Stomach smooth muscle (tissue), 2 donors: Measurements from ENCODE around the gene CEP170.

Experiments used
- H3K27ac ChIP-seq: one replicate; pipeline ENCODE4 v1.7.0; 2013; ENCODE audit warnings: mild to moderate bottlenecking, low read length, inconsistent platforms
- H3K27me3 ChIP-seq, 2 donors: one replicate each; pipeline ENCODE4 v1.7.0; 2013; ENCODE audit warnings: low read length in 2 of 2; ENCODE audit not compliant: insufficient read depth in 2 of 2, control insufficient read depth in 1 of 2
- H3K36me3 ChIP-seq, 2 donors: one replicate each; pipeline ENCODE4 v1.7.0; 2013; ENCODE audit warnings: low read length in 2 of 2; ENCODE audit not compliant: control insufficient read depth in 2 of 2, insufficient read depth in 2 of 2
- H3K4me1 ChIP-seq: one replicate; pipeline ENCODE4 v1.7.0; 2013; ENCODE audit warnings: low read length; ENCODE audit not compliant: control insufficient read depth, insufficient read depth
- H3K4me3 ChIP-seq, 2 donors: one replicate each; pipeline ENCODE4 v1.7.0; 2013; ENCODE audit warnings: low read length in 2 of 2
- H3K9ac ChIP-seq, 2 donors: one replicate each; pipeline ENCODE4 v1.7.0; 2013; ENCODE audit warnings: low read length in 2 of 2, mild to moderate bottlenecking in 1 of 2
- H3K9me3 ChIP-seq, 2 donors: one replicate each; pipeline ENCODE4 v1.7.0; 2013; ENCODE audit warnings: low read length in 2 of 2; ENCODE audit not compliant: control insufficient read depth in 2 of 2
- donor health status: healthy.
- donor health status: Pancreatic carcinoma.

The CEP170 gene

DNA sequence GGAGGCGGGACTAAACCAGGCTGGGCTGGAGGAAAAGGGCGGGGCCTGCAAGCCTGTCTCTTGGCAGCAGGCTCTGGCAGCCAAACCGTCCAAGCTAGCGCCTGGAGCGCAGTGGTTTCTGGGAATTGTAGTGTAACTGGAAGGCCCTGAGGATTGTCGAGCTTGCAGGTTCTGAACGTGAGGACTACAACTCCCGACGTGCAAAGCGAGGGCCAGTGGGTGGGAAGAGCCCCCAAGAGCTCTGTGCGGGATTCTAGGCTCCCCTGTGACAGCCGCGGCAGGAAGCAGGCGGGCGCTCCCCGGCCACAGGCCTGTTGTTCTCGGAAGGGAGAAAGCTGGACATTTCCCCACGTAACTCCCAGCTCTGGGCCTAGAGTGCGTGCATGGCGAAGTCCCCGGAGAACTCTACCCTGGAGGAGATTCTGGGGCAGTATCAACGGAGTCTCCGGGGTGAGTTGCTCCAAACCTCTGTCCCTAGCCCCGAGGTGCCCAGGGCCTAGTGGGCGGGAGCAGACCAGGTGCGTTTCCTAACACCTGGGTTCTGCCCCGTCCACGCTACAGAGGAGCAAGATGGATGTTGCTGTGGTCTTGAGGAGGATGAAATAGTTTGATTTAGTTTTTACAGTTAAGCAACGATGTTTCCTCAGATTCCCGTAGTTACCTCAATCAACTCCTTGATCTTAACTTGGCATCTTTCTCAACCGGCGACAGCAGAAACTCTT, 871 bp upstream of the CEP170 start, which contains the start of gene SDCCAG8:
SDCCAG8 (plus strand) TSS at position 251 of the 722 bp plus-strand sequence; CDS start at position 384, 133 bp downstream.
- peak within 1 kb of the TSS; percentile 95 for H3K9ac ChIP-seq
- H3K27ac ChIP-seq, result peak within 1 kb of the TSS; percentile 89
- no peaks in the 10 kb centered on the region for H3K36me3 ChIP-seq
- H3K9me3 ChIP-seq, result no peaks in the 10 kb centered on the region
- peaks cover 6% of the 10 kb centered on the region for H3K4me1 ChIP-seq
- H3K27me3 ChIP-seq, result no peaks in the 10 kb centered on the region
- peak within 1 kb of the TSS; percentile 90 to 91 for H3K4me3 ChIP-seq

DNA sequence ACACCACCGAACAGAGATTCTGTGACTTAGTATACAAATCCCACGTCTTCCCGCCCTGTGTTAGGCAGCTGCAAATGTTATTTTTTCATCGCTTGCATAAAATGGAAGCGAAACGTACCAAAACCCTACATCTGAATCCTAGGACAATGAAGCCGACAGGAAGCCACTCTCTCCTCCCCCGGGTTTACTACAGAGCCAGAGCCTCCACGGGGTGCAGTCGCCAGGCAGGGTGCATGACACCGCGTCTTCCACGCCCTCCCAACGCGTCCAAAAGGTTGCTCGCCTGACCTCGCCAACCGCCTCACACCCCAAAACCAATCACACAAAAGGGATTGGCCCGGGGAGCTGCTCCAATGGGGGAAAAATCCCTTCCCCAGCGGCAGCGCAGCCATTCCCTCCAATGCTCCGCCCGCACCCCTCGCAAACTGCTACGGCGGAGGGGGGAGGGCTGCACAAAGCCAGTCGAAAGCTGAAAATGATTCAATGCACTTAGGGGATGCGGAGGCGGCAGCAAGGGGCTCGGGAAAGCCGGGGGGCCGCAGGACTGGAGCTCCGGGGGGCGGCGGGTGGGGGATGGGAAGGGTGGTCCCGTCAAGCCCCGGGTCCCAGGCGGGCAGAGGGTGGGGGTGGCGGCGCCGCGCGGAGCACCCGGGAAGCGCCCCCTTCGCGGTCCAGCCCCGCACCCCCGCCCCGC, 701 bp downstream of the CEP170 start:
- Histone ChIP-seq H3K36me3 (no peaks in the 10 kb centered on the region), H3K27me3 (no peaks in the 10 kb centered on the region), H3K27ac (peak overlapping the region; percentile 89), H3K9ac (peak overlapping the region; percentile 60 to 95), H3K9me3 (no peaks in the 10 kb centered on the region), H3K4me1 (peaks cover 2% of the 10 kb centered on the region), H3K4me3 (peak overlapping the region; percentile 73 to 91)

DNA sequence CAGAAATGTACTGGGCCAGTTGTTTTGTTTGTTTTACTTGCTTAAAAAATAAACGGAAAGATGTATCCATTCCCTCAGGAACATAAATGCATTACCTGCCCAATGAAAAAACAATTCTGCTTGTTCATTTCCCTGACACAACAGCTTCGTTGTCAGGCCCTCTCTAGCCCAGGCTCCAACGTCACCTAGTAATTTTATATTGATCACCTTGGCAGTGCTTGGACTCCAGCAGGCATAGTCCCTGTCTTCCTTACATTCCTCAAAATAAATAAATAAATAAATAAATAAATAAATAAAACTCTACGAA, 1.2 kb downstream of the CEP170 start:
- Histone ChIP-seq H3K27me3 (no peaks in the 10 kb centered on the region), H3K4me1 (peaks cover 2% of the 10 kb centered on the region), H3K9me3 (no peaks in the 10 kb centered on the region), H3K27ac (no peak overlapping the region), H3K36me3 (no peaks in the 10 kb centered on the region), H3K4me3 (peak overlapping the region; percentile 63 to 91), H3K9ac (peak overlapping the region; percentile 56 to 60)

- H3K4me1 ChIP-seq, result peaks cover 2% of the 10 kb centered on the region
- no peaks in the 10 kb centered on the region for H3K27me3 ChIP-seq
- H3K27ac ChIP-seq, result no peak overlapping the region
- peak overlapping the region; percentile 51 to 60 for H3K9ac ChIP-seq
- H3K9me3 ChIP-seq, result no peaks in the 10 kb centered on the region
- H3K4me3 ChIP-seq, result peak overlapping the region; percentile 63 to 91
- H3K36me3 ChIP-seq, result no peaks in the 10 kb centered on the region
Observed at GRCh38 chr1:243253211-243253925, 1.7 kb downstream of the CEP170 start.

DNA sequence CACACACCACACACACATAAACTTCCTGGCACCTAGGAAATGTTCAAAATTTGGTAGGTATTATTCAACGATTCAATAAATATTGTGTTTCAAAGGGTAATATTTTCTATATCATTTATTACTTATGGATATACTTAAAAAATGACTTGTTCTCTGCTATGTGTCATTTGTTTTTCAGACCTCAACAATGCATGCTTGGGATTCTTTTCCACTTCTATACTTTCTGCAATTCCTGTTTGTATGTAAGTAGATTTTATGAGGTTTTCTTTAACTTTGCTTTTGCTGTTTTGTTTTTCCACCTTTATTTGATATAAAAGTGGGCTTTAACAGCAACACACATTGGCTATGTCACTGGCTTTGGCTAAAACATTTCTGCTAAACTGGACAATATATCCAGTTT, 3.5 kb downstream of the CEP170 start:
- H3K4me1 ChIP-seq, result peaks cover 2% of the 10 kb centered on the region
- H3K27ac ChIP-seq, result no peak overlapping the region
- no peak overlapping the region for H3K4me3 ChIP-seq
- no peaks in the 10 kb centered on the region for H3K27me3 ChIP-seq
- no peaks in the 10 kb centered on the region for H3K36me3 ChIP-seq
- no peaks in the 10 kb centered on the region for H3K9me3 ChIP-seq
- H3K9ac ChIP-seq, result no peak overlapping the region

GRCh38 chr1:243250102-243250501, 5.0 kb downstream of the CEP170 start:
- Histone ChIP-seq H3K27ac (no peak overlapping the region), H3K27me3 (no peaks in the 10 kb centered on the region), H3K4me1 (peaks cover 2% of the 10 kb centered on the region), H3K9ac (no peak overlapping the region), H3K4me3 (no peak overlapping the region), H3K9me3 (no peaks in the 10 kb centered on the region), H3K36me3 (no peaks in the 10 kb centered on the region)

- Histone ChIP-seq H3K9ac (no peak overlapping the region), H3K9me3 (no peaks in the 10 kb centered on the region), H3K4me3 (no peak overlapping the region), H3K27ac (no peak overlapping the region), H3K36me3 (no peaks in the 10 kb centered on the region), H3K4me1 (peaks cover 2% of the 10 kb centered on the region), H3K27me3 (no peaks in the 10 kb centered on the region)
Observed at GRCh38 chr1:243249214-243249613, 5.9 kb downstream of the CEP170 start.

DNA sequence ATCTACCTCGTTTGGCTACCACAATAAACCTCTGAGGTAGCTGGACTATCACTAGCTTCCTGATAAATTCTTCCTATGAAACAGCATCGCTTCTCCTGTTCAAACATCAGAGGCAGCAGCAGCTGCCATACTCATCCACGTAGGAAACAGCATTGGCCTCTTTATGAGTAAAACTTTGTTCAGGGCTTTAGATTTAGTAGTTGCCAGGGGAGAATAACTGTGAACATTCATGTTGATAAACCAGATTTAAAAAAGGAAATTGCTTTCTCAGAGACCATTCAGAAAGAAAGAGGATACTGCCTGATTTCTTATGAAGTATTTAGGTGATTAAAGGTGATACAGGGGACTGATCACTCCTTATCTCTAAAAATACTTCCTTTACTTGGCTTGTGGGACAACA, 7.2 kb downstream of the CEP170 start:
- H3K36me3 ChIP-seq, result no peaks in the 10 kb centered on the region
- no peak overlapping the region for H3K27ac ChIP-seq
- H3K4me3 ChIP-seq, result no peak overlapping the region
- H3K9me3 ChIP-seq, result no peaks in the 10 kb centered on the region
- no peak overlapping the region for H3K9ac ChIP-seq
- H3K27me3 ChIP-seq, result no peaks in the 10 kb centered on the region
- no peaks in the 10 kb centered on the region for H3K4me1 ChIP-seq

GRCh38 chr1:243246916-243247315, 8.2 kb downstream of the CEP170 start:
- no peak overlapping the region for H3K4me3 ChIP-seq
- H3K9me3 ChIP-seq, result no peaks in the 10 kb centered on the region
- no peaks in the 10 kb centered on the region for H3K4me1 ChIP-seq
- H3K36me3 ChIP-seq, result no peaks in the 10 kb centered on the region
- no peak overlapping the region for H3K9ac ChIP-seq
- H3K27ac ChIP-seq, result no peak overlapping the region
- no peaks in the 10 kb centered on the region for H3K27me3 ChIP-seq

DNA sequence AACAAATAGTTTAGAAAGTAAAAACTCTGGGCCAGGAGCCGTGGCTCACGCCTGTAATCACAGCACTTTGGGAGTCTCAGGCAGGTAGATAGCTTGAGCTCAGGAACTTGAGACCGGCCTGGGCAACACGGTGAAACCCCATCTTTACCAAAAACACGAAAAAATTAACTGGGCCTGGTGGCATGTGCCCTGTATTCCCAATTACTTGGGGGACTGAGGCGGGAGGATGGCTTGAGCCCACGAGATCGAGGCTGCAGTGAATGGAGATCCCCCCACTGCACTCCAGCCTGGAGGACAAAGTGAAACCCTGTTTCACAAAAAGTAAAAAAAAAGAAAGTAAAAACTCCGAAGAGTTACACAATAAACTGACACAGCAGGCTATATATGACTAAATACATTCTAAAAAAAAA, 10.6 kb downstream of the CEP170 start:
- Histone ChIP-seq H3K4me3 (no peak overlapping the region), H3K9ac (no peak overlapping the region), H3K4me1 (no peaks in the 10 kb centered on the region), H3K27me3 (no peaks in the 10 kb centered on the region), H3K36me3 (no peaks in the 10 kb centered on the region), H3K9me3 (no peaks in the 10 kb centered on the region), H3K27ac (no peak overlapping the region)
